Measurements from ENCODE around the gene BPIFA2. TPM values are rescaled to one million over a fixed set of nuclear protein-coding genes. Genes with fewer than 3 reads are reported as not detected.

The BPIFA2 gene
- total RNA-seq, 2 experiments from 2014 or later = not detected

GRCh38 chr20:33124261-33124660, 43.7 kb upstream of the BPIFA2 start:
- no peak for ATAC-seq (ENCODE audit: poor library complexity)

GRCh38 chr20:33124994-33125393, 43.0 kb upstream of the BPIFA2 start:
- Mint-ChIP-seq H3K4me3 (no peak overlapping the region), H3K4me1 (ENCODE audit: low read depth) (peaks cover 5% of the 10 kb centered on the region), H3K27ac (no peak overlapping the region), H3K27me3 (no peaks in the 10 kb centered on the region), H3K36me3 (ENCODE audit: low read depth) (no peaks in the 10 kb centered on the region), H3K9me3 (no peaks in the 10 kb centered on the region)
- TF ChIP-seq CTCF (IDR thresholded peaks at IDR 0.05) = no peak
- Histone ChIP-seq H3K27ac (ENCODE audit: low read depth in 1 of 2, low read length in 2 of 2) (no peak overlapping the region), H3K36me3 (ENCODE audit: insufficient read depth, low read length) (no peaks in the 10 kb centered on the region), H3K9me3 (ENCODE audit: control insufficient read depth in 1 of 2, insufficient read depth in 1 of 2, low read length in 2 of 2) (peaks cover 0 to 4% of the 10 kb centered on the region in 2 experiments), H3K27me3 (ENCODE audit: control insufficient read depth in 1 of 2, insufficient read depth in 2 of 2, low read length in 2 of 2) (peaks cover 3 to 5% of the 10 kb centered on the region in 2 experiments), H3K4me3 (ENCODE audit: low read length) (no peak overlapping the region), H3K4me1 (ENCODE audit: insufficient read depth, low read length) (no peaks in the 10 kb centered on the region)
- intact Hi-C loops (cut with DNase I, micrococcal nuclease) = no loop called here
- DNase-seq = no peak
- ChIA-PET CTCF (no interaction called here), POLR2A (no interaction called here)
- ATAC-seq (ENCODE audit: poor library complexity) = no peak

More at GRCh38 chr20:33124261-33124660, 43.7 kb upstream of the BPIFA2 start:
- no peak for TF ChIP-seq CTCF (IDR thresholded peaks at IDR 0.05)
- Mint-ChIP-seq H3K9me3 (no peaks in the 10 kb centered on the region), H3K36me3 (ENCODE audit: low read depth) (no peaks in the 10 kb centered on the region), H3K27ac (no peak overlapping the region), H3K4me3 (no peak overlapping the region), H3K27me3 (no peaks in the 10 kb centered on the region), H3K4me1 (ENCODE audit: low read depth) (peaks cover 5% of the 10 kb centered on the region)
- H3K27me3 ChIP-seq (ENCODE audit: control insufficient read depth in 1 of 2, insufficient read depth in 2 of 2, low read length in 2 of 2) = peaks cover 3 to 5% of the 10 kb centered on the region in 2 experiments
- CTCF ChIA-PET = no interaction called here
- intact Hi-C loops (cut with DNase I, micrococcal nuclease) = no loop called here
- POLR2A ChIA-PET = no interaction called here
- no peaks in the 10 kb centered on the region for H3K4me1 ChIP-seq (ENCODE audit: insufficient read depth, low read length)
- no peaks in the 10 kb centered on the region for H3K36me3 ChIP-seq (ENCODE audit: insufficient read depth, low read length)
- no peak for DNase-seq
- no peak overlapping the region for H3K27ac ChIP-seq (ENCODE audit: low read depth in 1 of 2, low read length in 2 of 2)
- peaks cover 0 to 4% of the 10 kb centered on the region in 2 experiments for H3K9me3 ChIP-seq (ENCODE audit: control insufficient read depth in 1 of 2, insufficient read depth in 1 of 2, low read length in 2 of 2)
- H3K4me3 ChIP-seq (ENCODE audit: low read length) = no peak overlapping the region

DNA sequence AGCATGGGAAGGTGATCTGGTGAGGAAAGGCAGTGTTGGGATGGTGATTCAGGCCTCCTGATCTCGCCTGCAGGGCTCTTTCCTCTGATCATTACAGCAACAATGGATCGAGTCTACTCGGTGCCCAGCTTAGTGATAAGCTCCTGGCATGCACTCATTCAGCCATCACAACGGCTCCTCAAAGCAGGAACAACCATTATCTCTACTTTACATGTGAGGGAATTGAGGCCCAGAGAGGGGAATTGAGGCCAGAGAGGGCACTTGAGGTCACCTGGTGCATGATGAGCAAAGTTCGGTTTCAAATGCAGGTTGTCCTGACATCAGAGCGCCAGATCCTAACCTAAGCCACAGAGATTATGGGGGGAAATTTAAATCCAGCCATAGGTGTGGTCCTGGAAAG, 42.0 kb upstream of the BPIFA2 start:
- Mint-ChIP-seq H3K9me3 (no peaks in the 10 kb centered on the region), H3K27ac (no peak overlapping the region), H3K4me1 (ENCODE audit: low read depth) (no peaks in the 10 kb centered on the region), H3K4me3 (no peak overlapping the region), H3K36me3 (ENCODE audit: low read depth) (no peaks in the 10 kb centered on the region), H3K27me3 (no peaks in the 10 kb centered on the region)
- ChIA-PET POLR2A (no interaction called here), CTCF (no interaction called here)
- no peak overlapping the region for H3K27ac ChIP-seq (ENCODE audit: low read depth in 1 of 2, low read length in 2 of 2)
- H3K36me3 ChIP-seq (ENCODE audit: insufficient read depth, low read length) = no peaks in the 10 kb centered on the region
- ATAC-seq (ENCODE audit: poor library complexity) = no peak
- DNase-seq = no peak
- peaks cover 0 to 4% of the 10 kb centered on the region in 2 experiments for H3K9me3 ChIP-seq (ENCODE audit: control insufficient read depth in 1 of 2, insufficient read depth in 1 of 2, low read length in 2 of 2)
- H3K4me1 ChIP-seq (ENCODE audit: insufficient read depth, low read length) = no peaks in the 10 kb centered on the region
- intact Hi-C loops (cut with DNase I, micrococcal nuclease) = no loop called here
- no peak overlapping the region for H3K4me3 ChIP-seq (ENCODE audit: low read length)
- TF ChIP-seq CTCF (IDR thresholded peaks at IDR 0.05) = no peak
- H3K27me3 ChIP-seq (ENCODE audit: control insufficient read depth in 1 of 2, insufficient read depth in 2 of 2, low read length in 2 of 2) = peaks cover 3 to 5% of the 10 kb centered on the region in 2 experiments
